HCT116 (cell line): ENCODE measurements around the gene POPDC2. TPM values are rescaled to one million over a fixed set of nuclear protein-coding genes. Genes with fewer than 3 reads are reported as not detected.
A peak's percentile ranks its signal among the peaks of the same experiment; 100 is the strongest.

Experiments used
- ATAC-seq: fragments of 200-7000 bp; cut with Tn5 transposase; 2 replicates; pipeline ENCODE4 v1.9.1; 2020; ENCODE audit warnings: mild to moderate bottlenecking, moderate library complexity
- BruUV-seq: library from RNA; stranded (reverse); fragments of 400-500 nt; replicated peaks from 2 replicates; lab custom pipeline; 2021; lab: Mats Ljungman, UMichigan
- CTCF ChIA-PET: fragments of 300-600 bp; sonication (Branson Sonifier 250); formaldehyde crosslinking; loops from one replicate; lab custom pipeline; 2021; ENCODE audit warnings: antibody characterized with exemption; lab: Charles Lee
- POLR2A ChIA-PET: fragments of 300-600, 350-600 bp; sonication (Branson Sonifier 250); formaldehyde crosslinking; loops from one replicate; lab custom pipeline; 2021; ENCODE audit warnings: antibody characterized with exemption; lab: Charles Lee
- RAD21 ChIA-PET, 2 experiments: fragments of 300-600 bp; sonication (Branson Sonifier 250); formaldehyde crosslinking; loops; one replicate each; lab custom pipeline; 2023; ENCODE audit warnings: low total read pairs in 2 of 2; ENCODE audit not compliant: uncharacterized antibody in 2 of 2, unreplicated experiment in 2 of 2, low non-redundant PET in 1 of 2; lab: Charles Lee
- DNase-seq: peaks from one replicate; pipeline ENCODE4 v3.0.0-alpha.2; 2010; ENCODE audit warnings: low read depth, low spot score
- H2AFZ ChIP-seq: fragments of 200-600 bp; shearing (Covaris generic), sonication (generic); 2 replicates; pipeline ENCODE4 v1.6.1; 2017; ENCODE audit warnings: low read depth, mixed run types, mixed read lengths, antibody characterized with exemption, low read length; ENCODE audit not compliant: poor library complexity, severe bottlenecking
- H3K27ac ChIP-seq: 2 replicates; pipeline ENCODE4 v1.5.1; 2012; ENCODE audit warnings: low read depth, low read length
- H3K27me3 ChIP-seq: fragments of 200-600 bp; sonication (generic); 2 replicates; pipeline ENCODE4 v1.6.1; 2016; ENCODE audit warnings: mixed run types, low read length, mixed read lengths; ENCODE audit not compliant: insufficient read depth
- H3K36me3 ChIP-seq, 2 experiments: fragments of 200-500 bp in 1 of 2; fragments of 200-600 bp in 1 of 2; sonication (Bioruptor generic) in 1 of 2; sonication (generic) in 1 of 2; 2 replicates each; pipeline versions ENCODE4 v1.5.1 to v1.6.1; 2014 to 2016; ENCODE audit warnings: low read length in 2 of 2, inconsistent platforms in 1 of 2, mixed read lengths in 1 of 2, mixed run types in 1 of 2; ENCODE audit not compliant: insufficient read depth in 2 of 2, control insufficient read depth in 1 of 2
- H3K4me1 ChIP-seq, 2 experiments: fragments of 200-600 bp in 1 of 2; sonication (generic) in 1 of 2; 2 replicates each; pipeline versions ENCODE4 v1.5.1 to v1.6.1; 2012 to 2017; ENCODE audit warnings: low read length in 2 of 2, inconsistent platforms in 1 of 2, mild to moderate bottlenecking in 1 of 2, mixed read lengths in 1 of 2, mixed run types in 1 of 2, moderate library complexity in 1 of 2; ENCODE audit not compliant: insufficient read depth in 2 of 2, control insufficient read depth in 1 of 2
- H3K4me2 ChIP-seq: fragments of 200-600 bp; sonication (generic); 2 replicates; pipeline ENCODE4 v1.6.1; 2017; ENCODE audit warnings: mixed run types, low read length, mixed read lengths
- H3K4me3 ChIP-seq, 2 experiments: fragments of 200-600 bp in 1 of 2; sonication (generic) in 1 of 2; replicated peaks in 1 of 2; 2 replicates each; pipeline ENCODE4 v1.5.1; 2011 to 2016; ENCODE audit warnings: low read length in 2 of 2, control low read depth in 1 of 2, low read depth in 1 of 2, mild to moderate bottlenecking in 1 of 2, mixed read lengths in 1 of 2, mixed run types in 1 of 2
- H3K79me2 ChIP-seq: fragments of 200-600 bp; sonication (generic); 2 replicates; pipeline ENCODE4 v1.6.1; 2017; ENCODE audit warnings: mild to moderate bottlenecking, mixed run types, low read length, moderate library complexity, mixed read lengths; ENCODE audit not compliant: insufficient read depth
- H3K9ac ChIP-seq: fragments of 200-600 bp; sonication (generic); 2 replicates; pipeline ENCODE4 v1.6.1; 2016; ENCODE audit warnings: low read length, mixed read lengths
- H3K9me2 ChIP-seq: fragments of 200-600 bp; sonication (generic), shearing (Covaris generic); 2 replicates; pipeline ENCODE4 v1.6.1; 2017; ENCODE audit warnings: mixed run types, mild to moderate bottlenecking, moderate library complexity; ENCODE audit not compliant: insufficient read depth
- H3K9me3 ChIP-seq, 2 experiments: fragments of 200-500 bp in 1 of 2; fragments of 200-600 bp in 1 of 2; sonication (Bioruptor generic) in 1 of 2; sonication (generic) in 1 of 2; 2 replicates each; pipeline ENCODE4 v1.6.1; 2014 to 2017; ENCODE audit warnings: low read length in 2 of 2, mixed read lengths in 2 of 2, inconsistent platforms in 1 of 2, low read depth in 1 of 2, mild to moderate bottlenecking in 1 of 2, mixed run types in 1 of 2, moderate library complexity in 1 of 2; ENCODE audit not compliant: control insufficient read depth in 1 of 2, insufficient read depth in 1 of 2
- H4K20me1 ChIP-seq: fragments of 200-600 bp; sonication (generic), shearing (Covaris generic); 2 replicates; pipeline ENCODE4 v1.6.1; 2017; ENCODE audit warnings: mixed run types, mild to moderate bottlenecking, moderate library complexity; ENCODE audit not compliant: insufficient read depth
- ATF3 ChIP-seq: IDR thresholded peaks from 2 replicates; pipeline ENCODE4 v1.6.1; 2012
- EGR1 ChIP-seq: IDR thresholded peaks from 2 replicates; pipeline ENCODE4 v1.6.1; 2012; ENCODE audit warnings: low read depth
- ELF1 ChIP-seq: IDR thresholded peaks from 2 replicates; pipeline ENCODE4 v1.6.1; 2012; ENCODE audit warnings: low read depth, borderline replicate concordance
- JUND ChIP-seq: IDR thresholded peaks from 2 replicates; pipeline ENCODE4 v1.6.1; 2012
- MAX ChIP-seq: IDR thresholded peaks from 2 replicates; pipeline ENCODE4 v1.6.1; 2012
- POLR2A ChIP-seq: IDR thresholded peaks from 2 replicates; pipeline ENCODE4 v1.7.0; 2011; ENCODE audit warnings: borderline replicate concordance; ENCODE audit not compliant: insufficient read depth, insufficient read length; ENCODE audit errors: extremely low read depth
- SIN3A ChIP-seq: IDR thresholded peaks from 2 replicates; pipeline ENCODE4 v1.6.1; 2012; ENCODE audit warnings: low read depth
- SP1 ChIP-seq: IDR thresholded peaks from 2 replicates; pipeline ENCODE4 v1.6.1; 2012; ENCODE audit warnings: low read depth
- SRF ChIP-seq: IDR thresholded peaks from 2 replicates; pipeline ENCODE4 v1.6.1; 2012; ENCODE audit warnings: low read depth
- TCF7L2 ChIP-seq: IDR thresholded peaks from 2 replicates; pipeline ENCODE4 v1.7.0; 2011; ENCODE audit warnings: borderline replicate concordance, inconsistent platforms; ENCODE audit not compliant: insufficient read depth, insufficient read length; ENCODE audit errors: extremely low read depth
- ZFX ChIP-seq: fragments of 450-650 bp; IDR thresholded peaks from 2 replicates; pipeline ENCODE4 v1.6.1; 2017
- ZNF274 ChIP-seq: fragments of 200-500 bp; sonication (Bioruptor generic); IDR thresholded peaks from 2 replicates; pipeline ENCODE4 v1.6.1; 2014; ENCODE audit warnings: mild to moderate bottlenecking, low read depth, low read length, inconsistent platforms
- intact Hi-C: fragments of 100-400 bp; cut with micrococcal nuclease; formaldehyde crosslinking; loops from 2 replicates; pipeline ENCODE4 v1.10.0; 2022
- total RNA-seq: library from RNA; stranded (reverse); gene quantifications from one replicate; pipeline ENCODE4 v1.2.1, GENCODE V29; 2021; ENCODE audit not compliant: unreplicated experiment

Gene POPDC2
- total RNA-seq, 1 experiment from 2014 or later = 1.6 TPM

GRCh38 chr3:119703820-119704531 is 43.6 kb upstream of the POPDC2 start:
- H3K4me2 ChIP-seq = no peak overlapping the region
- no peaks in the 10 kb centered on the region for H3K36me3 ChIP-seq
- ChIA-PET RAD21 (no interaction called here), CTCF (interaction anchor here (0.9 kb wide), 1 partner anchor 14 kb away, joined by 3 read pairs; no protein-coding TSS in a partner anchor), POLR2A (interaction anchor here (1.0 kb wide), 1 partner anchor 463 kb away, joined by 3 read pairs; the partner anchor contains the start of gene B4GALT4)
- intact Hi-C loops = no loop called here
- no peak for DNase-seq
- ATAC-seq = no peak
- no peaks in the 10 kb centered on the region for H4K20me1 ChIP-seq
- H3K79me2 ChIP-seq = no peaks in the 10 kb centered on the region
- peak overlapping the region; percentile 69 for H2AFZ ChIP-seq
- H3K27ac ChIP-seq = no peak overlapping the region
- H3K9ac ChIP-seq = no peak overlapping the region
- peaks cover 7 to 26% of the 10 kb centered on the region in 2 experiments; a peak in 3 of 4 replicates for H3K4me1 ChIP-seq
- H3K27me3 ChIP-seq = no peaks in the 10 kb centered on the region
- TF ChIP-seq ZFX (no peak), ATF3 (no peak), TCF7L2 (no peak), SIN3A (no peak), MAX (no peak), EGR1 (no peak), POLR2A (no peak), ELF1 (no peak), SP1 (no peak), SRF (no peak), JUND (no peak), ZNF274 (no peak)
- H3K9me2 ChIP-seq = no peaks in the 10 kb centered on the region
- H3K9me3 ChIP-seq = no peaks in the 10 kb centered on the region
- no TSS peak for BruUV-seq
- no peak overlapping the region for H3K4me3 ChIP-seq
